Rectal smooth muscle tissue (tissue), 1 donor: ENCODE measurements around the gene CLDN19.

Experiments
- H3K27ac ChIP-seq: one replicate; pipeline ENCODE4 v1.7.0; 2013; ENCODE audit warnings: low read depth, low read length, inconsistent platforms
- H3K27me3 ChIP-seq: one replicate; pipeline ENCODE4 v1.7.0; 2013; ENCODE audit warnings: low read length; ENCODE audit not compliant: control insufficient read depth, insufficient read depth
- H3K36me3 ChIP-seq: one replicate; pipeline ENCODE4 v1.7.0; 2013; ENCODE audit warnings: low read length; ENCODE audit not compliant: control insufficient read depth, insufficient read depth
- H3K4me1 ChIP-seq: one replicate; pipeline ENCODE4 v1.7.0; 2013; ENCODE audit warnings: low read length; ENCODE audit not compliant: control insufficient read depth, insufficient read depth
- H3K4me3 ChIP-seq: one replicate; pipeline ENCODE4 v1.7.0; 2013; ENCODE audit warnings: low read length
- H3K9ac ChIP-seq: one replicate; pipeline ENCODE4 v1.7.0; 2013; ENCODE audit warnings: low read length

The CLDN19 gene

GRCh38 chr1:42739753-42740700 lies at the start of gene CLDN19:
Gene CLDN19 (minus strand): TSS chr1:42740236. CDS start chr1:42740063, 173 bp downstream.
- Histone ChIP-seq H3K27me3 (no peaks in the 10 kb centered on the region), H3K4me3 (no peak within 1 kb of the TSS), H3K9ac (no peak within 1 kb of the TSS), H3K36me3 (no peaks in the 10 kb centered on the region), H3K27ac (no peak within 1 kb of the TSS), H3K4me1 (no peaks in the 10 kb centered on the region)

- Histone ChIP-seq H3K36me3 (no peaks in the 10 kb centered on the region), H3K27me3 (no peaks in the 10 kb centered on the region), H3K4me3 (no peak overlapping the region), H3K4me1 (peaks cover 2% of the 10 kb centered on the region), H3K27ac (no peak overlapping the region), H3K9ac (no peak overlapping the region)
These were observed 48.0 kb upstream of the CLDN19 start for GRCh38 chr1:42788021-42788420.

GRCh38 chr1:42786097-42786496 lies 46.1 kb upstream of the CLDN19 start:
- H3K4me3 ChIP-seq = no peak overlapping the region
- no peak overlapping the region for H3K9ac ChIP-seq

GRCh38 chr1:42784946-42785693 lies 45.1 kb upstream of the CLDN19 start, which contains the start of gene TMEM269:
Gene TMEM269 (plus strand): TSS chr1:42784991. CDS start chr1:42789894, 4,903 bp downstream.
- Histone ChIP-seq H3K27ac (no peak within 1 kb of the TSS), H3K4me1 (peaks cover 2% of the 10 kb centered on the region), H3K4me3 (peak within 1 kb of the TSS; percentile 61), H3K36me3 (peaks cover 2% of the 10 kb centered on the region), H3K27me3 (no peaks in the 10 kb centered on the region), H3K9ac (no peak within 1 kb of the TSS)

More at GRCh38 chr1:42786097-42786496, 46.1 kb upstream of the CLDN19 start:
- Histone ChIP-seq H3K36me3 (peaks cover 2% of the 10 kb centered on the region), H3K27me3 (no peaks in the 10 kb centered on the region), H3K27ac (no peak overlapping the region), H3K4me1 (peaks cover 2% of the 10 kb centered on the region)

GRCh38 chr1:42784547-42784945 lies 44.5 kb upstream of the CLDN19 start:
- Histone ChIP-seq H3K36me3 (peaks cover 2% of the 10 kb centered on the region), H3K4me3 (peak overlapping the region; percentile 61), H3K27ac (no peak overlapping the region), H3K9ac (no peak overlapping the region), H3K4me1 (peaks cover 2% of the 10 kb centered on the region), H3K27me3 (no peaks in the 10 kb centered on the region)

- Histone ChIP-seq H3K27me3 (no peaks in the 10 kb centered on the region), H3K36me3 (peaks cover 2% of the 10 kb centered on the region), H3K4me3 (no peak overlapping the region), H3K27ac (no peak overlapping the region), H3K9ac (no peak overlapping the region), H3K4me1 (peaks cover 2% of the 10 kb centered on the region)
These were observed 43.1 kb upstream of the CLDN19 start for GRCh38 chr1:42783092-42783491.

GRCh38 chr1:42780176-42780575 lies 40.1 kb upstream of the CLDN19 start:
- no peaks in the 10 kb centered on the region for H3K4me1 ChIP-seq
- no peak overlapping the region for H3K9ac ChIP-seq
- H3K27me3 ChIP-seq = no peaks in the 10 kb centered on the region
- peaks cover 20% of the 10 kb centered on the region for H3K36me3 ChIP-seq
- no peak overlapping the region for H3K27ac ChIP-seq
- no peak overlapping the region for H3K4me3 ChIP-seq

- no peaks in the 10 kb centered on the region for H3K27me3 ChIP-seq
- peaks cover 23% of the 10 kb centered on the region for H3K36me3 ChIP-seq
- H3K27ac ChIP-seq = no peak overlapping the region
- no peak overlapping the region for H3K9ac ChIP-seq
- no peaks in the 10 kb centered on the region for H3K4me1 ChIP-seq
- no peak overlapping the region for H3K4me3 ChIP-seq
These were observed 39.7 kb upstream of the CLDN19 start for GRCh38 chr1:42779725-42780124.

- Histone ChIP-seq H3K4me3 (no peak overlapping the region), H3K36me3 (peaks cover 22% of the 10 kb centered on the region), H3K27me3 (no peaks in the 10 kb centered on the region), H3K27ac (no peak overlapping the region), H3K4me1 (no peaks in the 10 kb centered on the region), H3K9ac (no peak overlapping the region)
These were observed 37.8 kb upstream of the CLDN19 start for GRCh38 chr1:42777852-42778251.

GRCh38 chr1:42776502-42776901 lies 36.5 kb upstream of the CLDN19 start:
- H3K4me3 ChIP-seq = no peak overlapping the region
- peaks cover 22% of the 10 kb centered on the region for H3K36me3 ChIP-seq
- no peaks in the 10 kb centered on the region for H3K4me1 ChIP-seq
- H3K9ac ChIP-seq = no peak overlapping the region
- H3K27ac ChIP-seq = no peak overlapping the region
- no peaks in the 10 kb centered on the region for H3K27me3 ChIP-seq

- H3K4me1 ChIP-seq = no peaks in the 10 kb centered on the region
- no peaks in the 10 kb centered on the region for H3K27me3 ChIP-seq
- H3K9ac ChIP-seq = no peak overlapping the region
- no peak overlapping the region for H3K27ac ChIP-seq
- peaks cover 22% of the 10 kb centered on the region for H3K36me3 ChIP-seq
- no peak overlapping the region for H3K4me3 ChIP-seq
These were observed 35.0 kb upstream of the CLDN19 start for GRCh38 chr1:42774928-42775526.

- no peak overlapping the region for H3K27ac ChIP-seq
- no peaks in the 10 kb centered on the region for H3K27me3 ChIP-seq
- peaks cover 22% of the 10 kb centered on the region for H3K36me3 ChIP-seq
- peaks cover 1% of the 10 kb centered on the region for H3K4me1 ChIP-seq
- H3K4me3 ChIP-seq = no peak overlapping the region
- H3K9ac ChIP-seq = no peak overlapping the region
These were observed 33.4 kb upstream of the CLDN19 start for GRCh38 chr1:42773420-42773819.
